ENCODE results near the gene SMC5.
A peak's percentile ranks its signal among the peaks of the same experiment; 100 is the strongest.
"Not testable (repeated sequence)": the region's sequence is repeated elsewhere in the genome, so short reads cannot be mapped to it uniquely, and the experiment has no call there.

The SMC5 gene

GRCh38 chr9:70263421-70263820 lies 4.6 kb downstream of the SMC5 start:
- DNase-seq (ENCODE audit: low read depth in 2 of 2), result no peak

- no peak for DNase-seq (ENCODE audit: low read depth in 2 of 2)
Observed at GRCh38 chr9:70278305-70278704, 19.5 kb downstream of the SMC5 start.

- no peak for DNase-seq (ENCODE audit: low read depth in 2 of 2)
Observed at GRCh38 chr9:70283848-70284247, 25.1 kb downstream of the SMC5 start.

GRCh38 chr9:70285246-70285645 lies 26.5 kb downstream of the SMC5 start:
- no peak for DNase-seq (ENCODE audit: low read depth in 2 of 2)

GRCh38 chr9:70285981-70286598 lies 27.3 kb downstream of the SMC5 start:
- no peak for DNase-seq (ENCODE audit: low read depth in 2 of 2)

GRCh38 chr9:70290626-70291025 lies 31.8 kb downstream of the SMC5 start:
- no peak for DNase-seq (ENCODE audit: low read depth in 2 of 2)

GRCh38 chr9:70291446-70291845 lies 32.7 kb downstream of the SMC5 start:
- DNase-seq (ENCODE audit: low read depth in 2 of 2), result no peak

- DNase-seq (ENCODE audit: low read depth in 2 of 2), result no peak
Observed at GRCh38 chr9:70292253-70292652, 33.5 kb downstream of the SMC5 start.

- DNase-seq (ENCODE audit: low read depth in 2 of 2), result no peak
Observed at GRCh38 chr9:70293214-70293613, 34.4 kb downstream of the SMC5 start.

- no peak for DNase-seq (ENCODE audit: low read depth in 2 of 2)
Observed at GRCh38 chr9:70297141-70297540, 38.4 kb downstream of the SMC5 start.

GRCh38 chr9:70298245-70298771 lies 39.5 kb downstream of the SMC5 start:
- no peak for DNase-seq (ENCODE audit: low read depth in 2 of 2)

GRCh38 chr9:70303268-70303667 lies 44.5 kb downstream of the SMC5 start:
- peak; percentile 36 to 55 for DNase-seq (ENCODE audit: low read depth in 2 of 2)

GRCh38 chr9:70304810-70305209 lies 46.0 kb downstream of the SMC5 start:
- DNase-seq (ENCODE audit: low read depth in 2 of 2), result no peak

- no peak for DNase-seq (ENCODE audit: low read depth in 2 of 2)
Observed at GRCh38 chr9:70315389-70315788, 56.6 kb downstream of the SMC5 start.

- no peak for DNase-seq (ENCODE audit: low read depth in 2 of 2)
Observed at GRCh38 chr9:70318002-70318401, 59.2 kb downstream of the SMC5 start.

- no peak for DNase-seq (ENCODE audit: low read depth in 2 of 2)
Observed at GRCh38 chr9:70322096-70322495, 63.3 kb downstream of the SMC5 start.

GRCh38 chr9:70324963-70325362 lies 66.2 kb downstream of the SMC5 start:
- DNase-seq (ENCODE audit: low read depth in 2 of 2), result peak; percentile 23 to 30

GRCh38 chr9:70328625-70329024 lies 69.8 kb downstream of the SMC5 start:
- not testable (repeated sequence) for DNase-seq (ENCODE audit: low read depth in 2 of 2)

GRCh38 chr9:70340572-70340971 lies 81.8 kb downstream of the SMC5 start:
- peak in 1 of 2 experiments; percentile 5 for DNase-seq (ENCODE audit: low read depth in 2 of 2)

- DNase-seq (ENCODE audit: low read depth in 2 of 2), result no peak
Observed at GRCh38 chr9:70347046-70347445, 88.3 kb downstream of the SMC5 start.

- peak in 1 of 2 experiments; percentile 3 for DNase-seq (ENCODE audit: low read depth in 2 of 2)
Observed at GRCh38 chr9:70352356-70352755, 93.6 kb downstream of the SMC5 start.

- DNase-seq (ENCODE audit: low read depth in 2 of 2), result no peak
Observed at GRCh38 chr9:70352802-70353201, 94.0 kb downstream of the SMC5 start.

GRCh38 chr9:70355801-70356200 lies 97.0 kb downstream of the SMC5 start:
- no peak for DNase-seq (ENCODE audit: low read depth in 2 of 2)

- DNase-seq (ENCODE audit: low read depth in 2 of 2), result no peak
Observed at GRCh38 chr9:70362952-70363351, 104.2 kb downstream of the SMC5 start.

Data from fibroblast of skin of left biceps (primary cell).